K562 (cell line): ENCODE results near the gene TUBA1B. TPM values are rescaled to one million over a fixed set of nuclear protein-coding genes. Genes with fewer than 3 reads are reported as not detected.

Source experiments
- BMI1 ChIP-seq: fragments of 150-350 bp; IDR thresholded peaks from 2 replicates; pipeline ENCODE4 v1.6.1; 2014; ENCODE audit warnings: low read length
- CHD1 ChIP-seq: fragments of 200-600 bp; sonication (generic); IDR thresholded peaks from one replicate; pipeline ENCODE4 v1.6.1; 2012; ENCODE audit warnings: mild to moderate bottlenecking, moderate library complexity, low read length, inconsistent platforms
- COPS2 ChIP-seq: fragments of 450-650 bp; conservative IDR thresholded peaks from 2 replicates; pipeline ENCODE4 v1.6.1; 2016; ENCODE audit warnings: mild to moderate bottlenecking, moderate library complexity
- EGR1 ChIP-seq: fragments of 450-650 bp; conservative IDR thresholded peaks from 2 replicates; pipeline ENCODE4 v1.6.1; 2017; ENCODE audit warnings: mild to moderate bottlenecking
- RBFOX2 ChIP-seq: fragments of 200-400 bp; formaldehyde crosslinking; IDR thresholded peaks from 2 replicates; pipeline ENCODE4 v1.6.1; 2017; ENCODE audit warnings: low read depth, mild to moderate bottlenecking, low read length, moderate library complexity
- SOX6 ChIP-seq: fragments of 450-650 bp; IDR thresholded peaks from 2 replicates; pipeline ENCODE4 v1.6.1; 2014; ENCODE audit warnings: mild to moderate bottlenecking
- SRSF7 ChIP-seq: fragments of 200-400 bp; formaldehyde crosslinking; optimal IDR thresholded peaks from 2 replicates; pipeline ENCODE3; 2017; ENCODE audit warnings: mild to moderate bottlenecking, low read depth, low read length
- polyA plus RNA-seq, 8 experiments: library from polyadenylated mRNA; depleted of rRNA in 4 of 8; stranded (reverse) in 5 of 8; unstranded in 3 of 8; fragments of >200 nt; fragmentation: Nextera tagmentation in 2 of 8; fragmentation: Illumina TruSeq in 1 of 8; extraction: Ambion mirVana in 2 of 8; extraction: Trizol in 1 of 8; gene quantifications; 2 replicates each; pipeline versions ENCODE4 v1.2.1 to v1.2.3, GENCODE V29; 2011 to 2014; ENCODE audit warnings: inconsistent platforms in 1 of 8, missing spikeins in 1 of 8
- total RNA-seq, 7 experiments: library from RNA; depleted of rRNA in 6 of 7; stranded (reverse); fragments of >200 nt in 6 of 7; fragmentation: Illumina TruSeq in 2 of 7; extraction: Trizol in 2 of 7; gene quantifications; 2 replicates each; pipeline versions ENCODE4 v1.2.1 to v1.2.3, GENCODE V29; 2011 to 2021; ENCODE audit warnings: low replicate concordance in 1 of 7
- TF ChIP-seq, protein P1 (sequence below): fragments of 250-450 bp; sonication (Bioruptor Pico); IDR thresholded peaks from 2 replicates; pipeline ENCODE4 v1.8.0; 2021; ENCODE audit warnings: borderline replicate concordance, mild to moderate bottlenecking, moderate library complexity; ENCODE audit not compliant: poor library complexity, severe bottlenecking
- TF ChIP-seq, protein P2 (sequence below), 2 experiments: fragments of 450-650 bp; formaldehyde crosslinking in 1 of 2; IDR thresholded peaks; 2 replicates each; pipeline versions ENCODE4 v1.4.0 to v1.6.1; 2014 to 2020; ENCODE audit warnings: mild to moderate bottlenecking in 2 of 2, borderline replicate concordance in 1 of 2, low read depth in 1 of 2
- TF ChIP-seq, protein P3 (sequence below), 2 experiments: fragments of 450-650 bp; IDR thresholded peaks; 2 replicates each; pipeline ENCODE4 v1.6.1; 2016; ENCODE audit warnings: mild to moderate bottlenecking in 2 of 2, borderline replicate concordance in 1 of 2, low read depth in 1 of 2, moderate library complexity in 1 of 2

TUBA1B gene
- total and polyA plus RNA-seq, 9 of the 15 experiments (the other 6 are each of a cell fraction or from before 2014, with no cell fraction given) = 2,189 to 4,624 (median 2,628) TPM

DNA sequence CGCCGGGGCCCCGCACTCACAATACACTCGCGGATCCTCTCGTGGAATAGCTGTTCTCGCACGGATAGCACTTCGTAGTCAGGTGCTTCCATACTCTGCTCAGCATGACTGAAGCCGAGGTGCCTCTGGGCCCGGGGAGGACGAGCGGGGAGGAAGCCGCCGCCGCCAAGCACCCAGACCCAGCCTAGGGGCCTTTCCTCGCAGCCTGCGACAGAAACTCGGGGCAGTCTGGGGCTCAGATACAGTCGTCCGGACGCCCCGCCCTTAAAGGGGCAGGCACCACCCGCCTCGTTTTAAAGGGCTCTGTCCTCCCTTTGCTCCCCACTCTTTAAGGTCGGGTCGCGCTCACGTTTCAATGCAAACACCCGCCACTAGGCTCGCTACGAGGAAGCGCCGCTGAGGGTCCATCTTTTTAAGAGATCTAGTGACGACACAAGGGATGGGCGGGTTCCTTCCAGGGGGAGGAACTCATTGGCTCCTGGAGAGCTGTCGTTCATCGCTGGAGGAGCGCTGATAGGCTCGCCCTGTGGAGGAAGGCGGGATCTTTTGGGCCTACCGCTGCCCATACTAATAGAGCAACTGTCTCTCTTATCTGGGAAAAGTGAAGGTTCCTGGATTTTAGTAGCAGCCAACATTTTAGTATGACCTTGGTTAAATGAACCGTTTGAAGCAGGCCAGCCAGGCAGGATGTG, 20.6 kb downstream of the TUBA1B start, which contains the start of gene LMBR1L (continued):
- TF ChIP-seq COPS2 = no peak
- peak; percentile 81 for TF ChIP-seq RBFOX2
- no peak for TF ChIP-seq SRSF7
- TF ChIP-seq CHD1 = no peak
- TF ChIP-seq, protein P1, sequence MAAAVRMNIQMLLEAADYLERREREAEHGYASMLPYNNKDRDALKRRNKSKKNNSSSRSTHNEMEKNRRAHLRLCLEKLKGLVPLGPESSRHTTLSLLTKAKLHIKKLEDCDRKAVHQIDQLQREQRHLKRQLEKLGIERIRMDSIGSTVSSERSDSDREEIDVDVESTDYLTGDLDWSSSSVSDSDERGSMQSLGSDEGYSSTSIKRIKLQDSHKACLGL = no peak
- TF ChIP-seq, protein P2, sequence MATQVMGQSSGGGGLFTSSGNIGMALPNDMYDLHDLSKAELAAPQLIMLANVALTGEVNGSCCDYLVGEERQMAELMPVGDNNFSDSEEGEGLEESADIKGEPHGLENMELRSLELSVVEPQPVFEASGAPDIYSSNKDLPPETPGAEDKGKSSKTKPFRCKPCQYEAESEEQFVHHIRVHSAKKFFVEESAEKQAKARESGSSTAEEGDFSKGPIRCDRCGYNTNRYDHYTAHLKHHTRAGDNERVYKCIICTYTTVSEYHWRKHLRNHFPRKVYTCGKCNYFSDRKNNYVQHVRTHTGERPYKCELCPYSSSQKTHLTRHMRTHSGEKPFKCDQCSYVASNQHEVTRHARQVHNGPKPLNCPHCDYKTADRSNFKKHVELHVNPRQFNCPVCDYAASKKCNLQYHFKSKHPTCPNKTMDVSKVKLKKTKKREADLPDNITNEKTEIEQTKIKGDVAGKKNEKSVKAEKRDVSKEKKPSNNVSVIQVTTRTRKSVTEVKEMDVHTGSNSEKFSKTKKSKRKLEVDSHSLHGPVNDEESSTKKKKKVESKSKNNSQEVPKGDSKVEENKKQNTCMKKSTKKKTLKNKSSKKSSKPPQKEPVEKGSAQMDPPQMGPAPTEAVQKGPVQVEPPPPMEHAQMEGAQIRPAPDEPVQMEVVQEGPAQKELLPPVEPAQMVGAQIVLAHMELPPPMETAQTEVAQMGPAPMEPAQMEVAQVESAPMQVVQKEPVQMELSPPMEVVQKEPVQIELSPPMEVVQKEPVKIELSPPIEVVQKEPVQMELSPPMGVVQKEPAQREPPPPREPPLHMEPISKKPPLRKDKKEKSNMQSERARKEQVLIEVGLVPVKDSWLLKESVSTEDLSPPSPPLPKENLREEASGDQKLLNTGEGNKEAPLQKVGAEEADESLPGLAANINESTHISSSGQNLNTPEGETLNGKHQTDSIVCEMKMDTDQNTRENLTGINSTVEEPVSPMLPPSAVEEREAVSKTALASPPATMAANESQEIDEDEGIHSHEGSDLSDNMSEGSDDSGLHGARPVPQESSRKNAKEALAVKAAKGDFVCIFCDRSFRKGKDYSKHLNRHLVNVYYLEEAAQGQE (IDR thresholded peaks at IDR 0.05; ENCODE audit: borderline replicate concordance) = no peak
- TF ChIP-seq, protein P2 (CRISPR knock-in tag; IDR thresholded peaks at IDR 0.05; ENCODE audit: low read depth) = no peak
- TF ChIP-seq EGR1 = no peak
- TF ChIP-seq, protein P3, sequence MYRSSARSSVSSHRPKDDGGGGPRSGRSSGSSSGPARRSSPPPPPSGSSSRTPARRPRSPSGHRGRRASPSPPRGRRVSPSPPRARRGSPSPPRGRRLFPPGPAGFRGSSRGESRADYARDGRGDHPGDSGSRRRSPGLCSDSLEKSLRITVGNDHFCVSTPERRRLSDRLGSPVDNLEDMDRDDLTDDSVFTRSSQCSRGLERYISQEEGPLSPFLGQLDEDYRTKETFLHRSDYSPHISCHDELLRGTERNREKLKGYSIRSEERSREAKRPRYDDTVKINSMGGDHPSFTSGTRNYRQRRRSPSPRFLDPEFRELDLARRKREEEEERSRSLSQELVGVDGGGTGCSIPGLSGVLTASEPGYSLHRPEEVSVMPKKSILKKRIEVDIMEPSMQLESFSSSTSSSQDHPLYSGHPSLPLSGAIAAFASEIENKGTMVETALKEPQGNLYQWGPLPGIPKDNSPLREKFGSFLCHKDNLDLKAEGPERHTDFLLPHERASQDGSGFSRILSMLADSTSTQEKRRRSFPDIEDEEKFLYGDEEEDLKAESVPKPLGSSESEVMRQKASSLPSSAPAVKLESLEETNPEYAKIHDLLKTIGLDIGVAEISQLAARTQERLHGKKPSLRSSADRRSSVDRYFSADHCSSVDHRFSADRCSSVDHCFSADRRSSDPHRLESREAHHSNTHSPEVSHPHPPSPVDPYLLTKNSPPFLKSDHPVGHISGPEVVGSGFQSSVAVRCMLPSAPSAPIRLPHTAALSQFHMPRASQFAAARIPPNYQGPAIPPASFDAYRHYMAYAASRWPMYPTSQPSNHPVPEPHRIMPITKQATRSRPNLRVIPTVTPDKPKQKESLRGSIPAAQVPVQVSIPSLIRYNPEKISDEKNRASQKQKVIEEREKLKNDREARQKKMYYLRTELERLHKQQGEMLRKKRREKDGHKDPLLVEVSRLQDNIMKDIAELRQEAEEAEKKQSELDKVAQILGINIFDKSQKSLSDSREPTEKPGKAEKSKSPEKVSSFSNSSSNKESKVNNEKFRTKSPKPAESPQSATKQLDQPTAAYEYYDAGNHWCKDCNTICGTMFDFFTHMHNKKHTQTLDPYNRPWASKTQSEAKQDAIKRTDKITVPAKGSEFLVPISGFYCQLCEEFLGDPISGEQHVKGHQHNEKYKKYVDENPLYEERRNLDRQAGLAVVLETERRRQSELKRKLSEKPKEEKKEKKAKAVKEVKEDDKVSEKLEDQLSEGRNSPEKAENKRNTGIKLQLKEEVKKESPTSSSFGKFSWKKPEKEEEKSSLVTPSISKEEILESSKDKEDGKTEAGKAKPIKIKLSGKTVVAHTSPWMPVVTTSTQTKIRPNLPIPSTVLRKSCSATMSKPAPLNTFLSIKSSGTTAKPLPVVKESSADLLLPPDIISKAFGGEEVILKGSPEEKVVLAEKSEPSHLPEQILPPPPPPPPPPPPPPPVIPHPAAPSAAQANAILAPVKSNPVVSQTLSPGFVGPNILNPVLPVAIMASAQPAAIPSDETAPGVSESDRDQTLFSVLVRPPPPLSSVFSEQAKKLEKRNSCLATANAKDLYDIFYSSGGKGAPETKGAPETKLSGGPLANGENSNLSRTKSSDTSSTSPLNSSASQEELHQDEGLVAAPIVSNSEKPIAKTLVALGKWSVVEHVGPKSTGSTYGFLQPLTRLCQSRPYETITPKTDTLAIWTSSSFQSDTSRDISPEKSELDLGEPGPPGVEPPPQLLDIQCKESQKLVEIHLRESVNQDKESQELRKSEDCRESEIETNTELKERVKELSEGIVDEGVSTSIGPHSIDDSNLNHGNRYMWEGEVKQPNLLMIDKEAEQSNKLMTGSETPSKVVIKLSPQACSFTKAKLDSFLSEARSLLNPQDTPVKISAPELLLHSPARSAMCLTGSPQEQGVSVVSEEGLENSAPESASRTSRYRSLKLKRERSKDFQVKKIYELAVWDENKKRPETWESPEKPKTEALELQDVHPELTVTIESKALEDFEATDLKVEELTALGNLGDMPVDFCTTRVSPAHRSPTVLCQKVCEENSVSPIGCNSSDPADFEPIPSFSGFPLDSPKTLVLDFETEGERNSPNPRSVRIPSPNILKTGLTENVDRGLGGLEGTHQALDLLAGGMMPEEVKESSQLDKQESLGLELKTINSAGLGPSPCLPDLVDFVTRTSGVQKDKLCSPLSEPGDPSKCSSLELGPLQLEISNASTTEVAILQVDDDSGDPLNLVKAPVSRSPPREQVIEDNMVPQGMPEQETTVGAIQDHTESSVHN (IDR thresholded peaks at IDR 0.05; ENCODE audit: borderline replicate concordance in 1 of 2, low read depth in 1 of 2) = no peak
- TF ChIP-seq BMI1 = no peak
- peak; percentile 8; the same call in 1 of the 2 replicates for TF ChIP-seq SOX6
